NCI-H510A (cell line): Measurements from ENCODE around the gene PLEKHA6.

ENCODE experiments used
- DNase-seq: peaks from one replicate; lab custom pipeline; 2025; lab: John Stamatoyannopoulos, UW

Gene PLEKHA6

DNA sequence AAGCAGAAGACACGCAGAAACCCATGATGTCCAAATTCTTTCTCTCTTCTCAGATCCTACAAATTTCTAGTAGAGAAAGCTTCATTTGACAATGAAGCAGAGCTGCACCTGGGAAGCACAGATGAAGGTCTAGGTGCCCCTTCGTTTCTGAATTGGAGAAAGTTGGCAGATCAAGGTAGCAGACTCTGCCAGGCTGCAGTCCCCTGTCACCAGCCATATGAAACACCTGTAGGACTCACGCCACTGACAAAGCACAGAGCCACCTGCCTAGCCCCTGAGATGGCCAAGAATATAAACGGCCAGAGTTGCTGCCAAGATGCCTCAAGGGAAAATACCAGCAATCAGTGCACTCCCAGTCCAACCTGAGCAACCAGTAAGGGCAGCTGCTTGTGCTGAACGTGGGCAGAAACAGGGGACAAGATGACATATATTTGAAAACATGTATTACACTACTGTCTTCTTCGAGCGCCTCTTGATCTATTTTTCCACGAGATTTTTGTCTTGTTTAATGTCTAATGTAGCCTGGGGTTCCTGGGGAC lies 20.6 kb upstream of the PLEKHA6 start:
- no peak for DNase-seq

DNA sequence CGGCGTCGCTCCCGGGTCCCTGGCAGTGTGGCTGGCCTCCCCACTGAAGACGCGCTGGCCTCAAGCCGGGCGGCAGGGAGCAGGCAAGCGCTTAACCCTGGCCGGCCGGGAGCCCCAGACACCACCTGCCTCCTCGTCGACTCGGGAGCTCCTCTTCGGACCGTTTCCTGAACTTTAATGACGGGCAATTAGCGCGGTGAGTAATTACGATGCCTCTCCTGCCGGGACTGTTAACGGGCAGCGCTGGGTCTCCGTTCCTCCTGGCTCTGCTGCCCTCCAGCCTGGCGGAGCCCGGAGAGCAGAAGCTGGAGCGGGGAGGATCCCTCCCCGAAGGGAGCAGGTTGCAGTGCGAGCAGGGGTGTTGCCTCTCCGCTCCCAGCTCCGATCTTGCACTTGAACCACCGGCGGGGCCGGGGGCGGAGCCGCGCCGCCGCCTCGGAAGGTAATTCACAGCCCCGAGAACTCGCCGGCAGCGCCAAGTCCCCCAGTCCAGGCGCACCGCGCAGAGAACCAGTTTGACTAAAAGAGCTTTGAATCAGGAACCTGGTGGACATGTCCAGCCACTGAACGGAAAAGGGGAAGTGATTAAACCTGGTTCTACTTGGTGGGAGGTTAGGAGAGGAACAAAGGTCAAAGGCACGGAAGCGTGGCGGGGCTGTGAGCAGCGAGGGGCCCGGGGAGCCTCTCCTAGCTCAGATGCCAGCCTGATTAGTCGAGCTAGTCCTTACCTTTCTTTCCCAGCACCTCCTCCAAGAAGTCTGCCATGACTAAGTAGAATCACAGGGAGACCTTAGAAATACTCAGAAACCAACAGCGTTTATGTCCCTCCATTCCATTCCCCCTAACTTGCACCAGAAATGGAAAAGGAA lies 18.3 kb upstream of the PLEKHA6 start:
- DNase-seq: peak; percentile 58

DNA sequence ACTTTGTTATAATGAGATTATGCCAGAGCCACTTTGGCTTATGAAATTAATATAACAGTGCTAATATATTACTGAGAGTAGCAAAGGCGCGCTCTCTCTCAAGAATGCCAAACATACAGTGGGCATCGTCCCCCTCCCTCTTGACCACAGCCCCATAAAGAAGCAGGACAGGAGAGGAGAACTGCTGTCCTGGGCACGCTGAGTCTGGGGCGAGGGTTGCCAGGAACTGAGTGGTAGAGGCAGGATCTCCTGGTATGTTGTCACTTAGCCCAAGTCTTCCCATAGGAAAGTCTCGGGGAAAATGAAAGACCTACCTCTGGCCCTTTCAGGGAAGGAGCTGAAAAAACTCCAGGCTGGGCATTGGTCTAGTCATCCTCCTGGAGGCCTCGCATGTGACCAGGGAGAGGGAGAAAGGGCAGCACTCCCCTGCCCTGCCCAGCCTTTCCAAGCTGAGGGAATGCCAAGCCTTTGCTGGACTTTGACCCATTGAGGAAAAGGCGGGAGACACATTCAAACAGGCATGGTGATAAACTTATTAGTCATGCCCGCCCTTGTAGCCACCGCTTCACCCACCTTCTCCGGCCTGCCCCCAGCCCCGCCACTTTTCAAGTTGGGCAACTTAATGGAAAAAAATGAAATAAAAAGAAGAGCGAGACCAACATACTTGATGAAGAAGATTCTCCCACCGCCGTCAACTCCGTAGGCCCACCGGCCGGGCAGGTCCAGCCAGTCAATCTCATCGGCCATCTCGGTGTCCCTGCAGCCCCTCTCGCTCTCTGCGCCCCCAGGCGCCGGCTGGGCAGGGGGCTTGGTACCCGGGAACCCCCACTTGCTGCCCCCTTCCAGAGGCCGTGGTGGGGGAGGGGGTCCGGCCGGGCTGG lies 17.4 kb upstream of the PLEKHA6 start:
- DNase-seq: no peak

DNA sequence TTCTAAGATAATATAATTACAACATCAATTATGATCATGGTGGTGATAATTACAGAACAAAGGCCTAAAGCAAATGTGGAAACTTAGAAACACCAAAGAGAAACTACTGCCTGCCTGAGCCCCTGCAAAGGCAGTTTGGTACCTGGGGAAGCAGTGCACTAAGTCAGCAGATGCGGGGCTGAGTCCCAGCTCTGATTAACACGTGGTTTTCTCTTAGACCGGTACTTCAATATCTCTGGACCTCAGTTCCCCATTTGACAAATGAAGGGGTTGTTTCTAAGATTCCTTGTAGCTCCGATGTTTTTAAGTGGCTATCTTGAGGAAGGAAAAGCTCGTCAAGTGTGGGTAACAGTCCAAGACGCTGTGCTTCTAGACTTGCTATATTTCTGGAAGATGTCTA lies 16.7 kb upstream of the PLEKHA6 start:
- no peak for DNase-seq

DNA sequence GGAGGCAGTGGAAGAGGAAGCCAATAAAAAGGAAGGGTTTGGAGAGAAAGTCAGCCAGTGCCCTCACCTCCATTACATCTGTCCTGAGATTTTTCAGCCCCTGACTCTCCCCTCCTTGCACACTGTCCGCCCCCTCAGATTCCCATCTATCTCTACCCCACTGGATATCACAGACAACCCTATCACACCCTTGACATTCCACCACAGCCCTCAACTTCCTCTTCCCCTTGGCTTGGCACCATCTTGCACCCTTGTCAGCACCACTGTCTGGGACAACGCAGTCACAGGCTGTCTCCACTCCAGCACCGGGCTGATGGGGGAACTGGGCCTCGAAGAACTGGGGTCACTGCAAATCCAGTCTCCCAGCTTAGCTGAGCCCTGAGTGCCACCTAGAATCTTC lies 14.2 kb upstream of the PLEKHA6 start:
- DNase-seq: no peak

DNA sequence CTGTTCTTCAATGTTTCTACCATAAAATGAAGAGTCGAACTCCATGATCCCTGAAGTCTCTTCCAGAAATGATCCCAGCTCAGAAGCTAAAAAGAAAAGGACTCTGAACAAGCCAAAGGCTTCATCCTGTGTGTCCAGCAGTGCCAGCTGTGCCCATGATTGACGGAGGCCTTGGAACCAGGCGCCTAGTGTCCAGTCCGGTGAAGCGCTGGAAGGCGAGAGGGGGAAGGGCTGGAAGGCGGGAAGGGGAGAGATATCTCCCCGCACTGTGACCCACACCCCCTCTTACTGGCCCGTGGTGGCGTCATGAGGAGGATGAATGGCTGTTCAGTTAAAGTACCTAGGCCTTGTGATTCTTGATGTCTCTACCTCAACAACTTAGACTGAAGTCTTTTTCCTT lies 10.4 kb upstream of the PLEKHA6 start:
- DNase-seq: no peak

DNA sequence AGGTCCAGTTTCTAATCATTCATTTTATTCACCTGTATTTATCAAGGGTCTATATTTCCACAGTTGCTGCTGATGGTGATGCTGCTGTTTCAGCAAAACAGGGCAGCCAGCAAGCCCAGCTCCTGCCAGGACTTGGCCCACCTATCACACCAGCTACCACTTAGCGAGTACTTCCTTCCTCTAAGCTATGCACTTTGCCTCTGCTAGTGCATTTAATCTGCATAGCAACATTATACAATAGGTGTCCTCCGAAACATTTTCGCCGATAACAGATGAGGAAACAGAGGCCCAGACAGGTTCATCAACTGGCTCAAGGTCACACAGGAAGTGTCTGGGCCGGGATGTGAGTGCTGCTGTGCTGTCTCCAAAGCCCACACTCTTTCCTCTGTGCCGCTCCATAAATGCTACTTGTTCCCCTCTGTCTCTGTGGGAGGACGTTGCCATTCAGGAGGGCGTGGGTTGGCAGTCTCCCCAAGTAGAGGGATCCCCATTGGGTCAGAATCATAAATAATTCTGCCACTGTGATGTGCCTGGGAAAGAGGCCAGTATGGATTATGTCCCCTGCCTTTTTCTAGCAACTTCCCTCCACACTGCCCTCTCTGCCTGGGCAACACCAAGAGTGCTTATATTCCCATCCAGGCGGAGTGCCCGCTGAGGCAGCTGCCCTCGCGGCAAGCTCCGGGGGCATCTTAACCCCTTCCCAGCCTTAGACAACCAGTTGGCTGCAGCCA lies 9.4 kb upstream of the PLEKHA6 start:
- DNase-seq: no peak

DNA sequence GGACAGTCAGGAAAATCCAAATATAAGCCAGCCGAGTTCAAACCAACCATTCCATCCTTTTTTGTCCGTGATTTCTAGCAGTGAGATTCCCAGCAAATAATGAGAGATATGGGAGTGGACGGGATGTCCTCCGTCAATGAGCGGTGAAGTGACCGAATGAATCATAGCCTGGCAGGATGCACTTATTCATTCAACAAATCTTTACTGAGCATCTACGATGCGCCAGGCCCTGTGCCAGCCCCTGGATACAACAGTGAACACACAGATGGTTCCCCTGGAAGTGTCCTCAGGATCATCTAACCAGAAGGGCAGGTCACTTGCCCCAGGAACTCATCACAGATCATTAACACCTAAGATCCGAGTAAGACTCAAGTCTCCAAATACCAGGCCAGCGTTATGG lies 8.2 kb upstream of the PLEKHA6 start:
- no peak for DNase-seq

DNA sequence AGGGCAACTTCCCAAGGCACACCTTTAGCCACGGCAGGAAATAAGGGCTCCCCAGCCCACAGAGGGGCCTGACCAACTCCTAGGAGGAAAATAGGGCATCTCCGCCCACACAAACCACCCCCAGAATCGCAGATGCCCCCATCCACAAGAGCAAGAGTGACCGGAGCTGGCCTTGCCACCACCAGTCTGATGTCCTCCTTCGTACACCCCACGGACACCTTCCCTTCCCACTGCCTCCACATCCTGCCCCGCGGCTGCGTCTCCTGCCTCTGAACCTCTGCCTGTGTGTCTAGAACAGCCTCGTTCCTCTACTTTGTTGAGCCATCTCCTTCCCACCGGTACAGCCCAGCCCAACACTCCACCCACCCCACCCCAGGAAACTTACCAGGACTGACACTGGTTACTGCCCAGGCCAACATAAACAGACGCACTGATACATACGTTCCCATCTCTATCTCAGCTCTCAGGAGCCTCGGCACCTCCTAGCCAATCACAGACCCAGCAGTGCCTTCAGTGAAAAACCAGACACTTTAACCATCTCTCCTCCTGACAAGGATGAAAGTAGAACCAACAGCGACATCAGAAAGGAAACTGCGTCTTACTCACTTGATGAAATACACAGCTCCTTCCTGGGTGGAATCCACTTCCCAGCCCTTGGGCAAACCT lies 7.6 kb upstream of the PLEKHA6 start:
- no peak for DNase-seq

DNA sequence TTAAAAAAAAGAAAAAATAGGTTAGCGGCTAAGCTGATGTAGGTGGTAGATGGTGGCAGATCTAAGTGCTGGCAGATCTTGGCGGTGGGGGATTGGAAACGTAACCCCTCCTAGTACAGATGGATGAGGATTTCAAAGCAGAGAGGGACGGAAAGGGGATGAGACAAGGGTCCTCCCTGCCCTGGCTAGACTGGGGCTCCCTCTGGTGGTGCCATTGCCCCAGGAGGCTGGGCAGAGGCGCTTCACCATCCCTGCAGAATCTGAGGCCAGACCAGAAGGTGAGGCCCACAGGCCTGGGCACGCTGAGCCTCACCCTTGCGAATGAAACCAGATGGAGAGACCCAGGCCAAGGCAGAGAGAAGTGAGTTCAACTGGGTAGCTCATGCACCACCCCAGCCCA lies 7.0 kb upstream of the PLEKHA6 start:
- no peak for DNase-seq

DNA sequence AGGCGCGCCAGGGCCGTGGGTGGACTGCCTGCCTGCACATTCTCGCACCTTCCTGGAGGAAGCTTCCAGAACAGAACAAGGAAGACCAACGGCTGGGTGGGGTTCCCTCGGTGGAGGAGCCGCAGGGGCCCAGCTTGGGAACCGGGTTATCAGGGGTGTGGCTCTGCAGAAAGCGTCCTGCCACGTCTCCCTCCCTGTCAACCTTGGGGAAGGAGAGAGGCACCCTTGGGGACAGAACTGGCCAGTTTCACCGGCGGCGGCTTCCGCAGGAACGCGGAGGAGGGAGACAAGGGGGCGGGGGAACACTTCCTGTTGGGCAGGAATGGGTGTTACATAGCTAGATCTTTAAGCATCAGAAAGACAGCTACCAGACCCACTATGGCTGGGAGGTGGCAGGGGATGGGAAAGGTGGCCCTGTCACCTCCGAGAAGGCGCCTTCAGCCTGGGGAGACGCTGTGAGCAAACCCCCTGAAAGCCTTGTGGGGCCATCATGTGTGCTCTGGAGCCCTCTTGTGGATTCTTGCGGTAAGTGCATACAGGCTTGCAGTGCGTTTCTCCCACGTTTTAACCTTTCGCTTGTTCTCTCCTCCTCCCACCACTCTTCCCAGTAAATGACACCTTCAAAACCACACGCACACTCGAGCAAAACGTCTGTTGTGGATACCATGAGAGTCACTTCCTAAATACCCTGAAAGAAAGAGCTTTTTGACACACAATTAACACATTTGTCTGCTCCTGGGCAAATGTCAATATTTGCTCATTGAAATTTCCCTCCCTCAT lies 3.8 kb upstream of the PLEKHA6 start:
- DNase-seq: peak; percentile 38

DNA sequence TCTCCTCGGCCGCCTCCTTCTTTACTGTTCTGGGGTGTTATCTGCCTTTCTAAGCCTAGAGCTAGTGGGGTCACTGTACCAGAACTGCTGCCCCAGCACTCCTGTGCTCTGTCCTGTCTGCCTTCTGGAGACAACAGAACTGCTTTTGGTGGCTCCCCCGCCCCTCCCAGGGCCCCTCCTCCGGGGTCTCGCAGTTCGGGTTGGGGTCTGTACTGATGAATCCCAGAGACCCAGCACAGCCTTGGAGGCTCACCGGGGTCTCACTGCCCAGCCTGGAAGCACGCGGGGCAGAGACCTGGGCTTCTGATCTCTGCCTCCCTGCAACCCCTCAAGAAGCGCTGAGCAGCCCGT lies 3.2 kb upstream of the PLEKHA6 start:
- DNase-seq: no peak

DNA sequence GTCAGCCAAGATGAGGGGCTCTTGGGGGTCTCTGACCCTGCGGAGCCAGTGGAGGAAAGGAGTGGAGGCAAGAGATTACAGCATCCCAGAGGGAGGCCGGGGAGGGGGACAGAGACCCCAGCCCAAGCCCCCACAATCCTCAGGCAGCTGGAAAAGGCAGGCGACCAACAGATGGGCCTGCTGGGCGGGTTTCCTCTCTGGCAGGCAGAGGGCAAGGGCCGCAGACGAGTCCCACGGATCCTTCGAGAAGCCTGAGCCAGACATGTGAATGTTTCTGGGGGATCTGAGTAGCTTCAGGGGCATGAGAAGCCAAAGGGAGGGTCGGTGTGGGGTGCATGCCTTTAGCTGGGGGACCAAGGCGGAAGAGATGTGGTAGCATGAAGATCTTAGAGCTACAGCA lies 2.1 kb upstream of the PLEKHA6 start:
- DNase-seq: no peak

DNA sequence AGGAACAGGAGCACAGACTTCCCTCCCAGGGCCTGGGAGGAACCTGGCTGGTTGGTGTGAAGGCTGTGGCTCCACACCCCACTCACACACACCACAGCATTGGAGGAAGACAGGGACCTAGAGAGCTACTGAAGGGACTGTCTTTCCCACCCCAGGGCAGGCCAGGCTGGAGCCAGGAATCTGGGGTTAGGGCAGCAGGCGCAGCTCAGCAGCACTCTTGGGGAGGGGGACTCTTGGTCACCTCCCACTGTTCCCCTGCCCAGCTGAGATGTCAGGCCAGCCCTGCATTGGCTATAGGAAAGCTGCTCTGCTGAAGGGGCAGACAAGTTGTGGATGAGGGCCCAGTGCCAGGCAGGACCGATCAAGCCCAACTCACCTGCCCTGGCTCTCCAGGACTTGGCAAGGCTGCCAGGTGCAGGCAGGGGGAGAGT lies 1.6 kb upstream of the PLEKHA6 start:
- DNase-seq: no peak

DNA sequence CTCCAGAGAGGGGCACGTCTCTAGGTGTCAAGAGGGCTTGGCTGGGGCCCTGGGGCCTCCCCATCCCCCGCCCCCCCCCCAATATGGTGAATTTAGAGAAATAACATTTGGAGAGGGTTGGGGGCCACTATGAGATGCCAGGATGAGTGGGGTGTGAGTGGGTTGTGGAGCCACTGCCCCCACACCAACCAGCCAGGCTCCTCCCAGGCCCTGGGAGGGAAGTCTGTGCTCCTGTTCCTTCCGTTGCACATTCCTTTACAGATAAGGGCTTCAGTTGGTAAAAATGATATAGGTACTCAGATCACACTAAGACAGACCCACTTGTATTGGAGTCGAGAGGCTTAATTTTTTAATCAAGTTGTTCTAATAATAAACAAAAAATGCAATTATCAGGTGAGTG lies 585 bp upstream of the PLEKHA6 start:
- DNase-seq: no peak

DNA sequence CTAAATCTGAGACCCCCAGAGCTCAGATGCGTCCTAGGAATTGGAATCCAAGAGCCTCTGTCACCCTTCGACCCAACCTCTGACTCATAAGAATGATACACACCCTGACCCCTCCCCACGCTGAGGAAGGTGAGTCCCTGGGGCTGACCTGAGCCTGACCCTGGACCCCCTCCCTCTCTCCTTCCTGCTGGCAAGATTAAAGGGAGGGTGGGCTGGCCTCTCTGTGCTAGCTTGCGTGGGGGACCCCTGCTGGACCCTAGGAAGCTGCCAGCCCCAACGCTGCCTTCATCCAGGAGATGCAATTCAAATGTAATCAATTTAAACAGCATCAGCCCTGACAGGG lies 627 bp downstream of the PLEKHA6 start:
- no peak for DNase-seq

DNA sequence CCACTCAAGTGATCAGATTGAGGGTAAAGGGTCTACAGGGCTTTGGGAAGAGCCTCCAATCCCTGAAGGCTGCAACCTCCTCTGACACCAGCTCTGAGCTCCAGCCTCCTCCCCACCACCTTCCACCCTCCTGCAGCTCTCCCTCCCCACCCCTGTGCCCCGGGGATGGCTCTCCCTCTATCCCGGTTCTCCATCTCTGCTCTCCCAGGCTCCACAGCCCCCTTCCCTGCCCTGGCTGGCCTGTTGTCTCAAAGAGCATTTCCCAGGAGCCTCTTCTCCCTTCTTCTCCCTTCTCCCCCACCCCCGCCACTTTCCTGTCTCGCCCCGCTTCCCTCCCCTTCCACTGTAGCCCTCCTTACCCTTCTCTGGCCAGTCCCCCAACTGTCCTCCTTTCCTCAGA lies 1.1 kb downstream of the PLEKHA6 start:
- no peak for DNase-seq

DNA sequence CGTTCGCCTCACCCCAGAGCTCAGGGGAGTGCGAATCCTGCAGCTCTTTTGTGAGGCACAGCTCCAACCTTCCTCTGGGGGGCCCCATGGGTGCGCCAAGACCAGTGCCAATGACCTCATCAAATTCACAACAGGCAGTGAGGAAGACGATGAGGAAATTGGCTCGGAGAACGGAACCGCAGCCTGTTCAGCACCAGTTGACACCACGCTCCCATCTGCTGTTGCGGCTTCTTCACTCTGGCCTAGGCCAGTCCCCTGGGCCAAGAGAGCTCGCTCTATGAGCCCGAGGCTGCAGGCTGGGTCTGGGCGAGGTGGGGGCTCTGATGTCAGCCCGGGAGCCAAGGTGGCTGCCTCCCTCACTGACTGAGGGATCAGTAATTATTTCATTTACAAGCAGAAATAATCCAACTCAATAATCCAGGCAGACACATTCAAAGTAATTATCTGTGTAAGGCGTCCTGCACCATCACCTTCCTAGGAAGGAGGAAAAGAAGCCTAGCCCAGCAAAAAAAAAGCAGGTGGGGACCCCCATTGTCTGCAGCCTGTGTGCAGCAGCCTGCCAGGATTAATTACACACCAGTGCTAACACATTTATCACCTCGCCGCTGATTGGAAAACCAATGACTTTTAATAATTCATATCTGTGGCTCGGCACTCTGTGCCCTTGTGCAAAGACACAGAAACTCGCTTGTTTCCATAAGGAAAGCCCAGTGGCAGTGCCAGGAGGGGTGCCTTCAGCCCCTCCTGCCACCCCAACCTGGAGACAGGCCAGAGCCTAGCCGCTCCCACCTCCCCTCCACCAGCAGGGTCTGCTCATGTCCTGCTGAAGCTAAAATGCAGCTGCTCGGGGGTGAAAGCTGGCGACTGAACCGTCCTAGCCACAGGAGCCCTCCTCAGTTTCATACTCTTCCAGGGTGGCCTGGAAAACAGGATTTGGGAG lies 1.9 kb downstream of the PLEKHA6 start:
- DNase-seq: no peak

DNA sequence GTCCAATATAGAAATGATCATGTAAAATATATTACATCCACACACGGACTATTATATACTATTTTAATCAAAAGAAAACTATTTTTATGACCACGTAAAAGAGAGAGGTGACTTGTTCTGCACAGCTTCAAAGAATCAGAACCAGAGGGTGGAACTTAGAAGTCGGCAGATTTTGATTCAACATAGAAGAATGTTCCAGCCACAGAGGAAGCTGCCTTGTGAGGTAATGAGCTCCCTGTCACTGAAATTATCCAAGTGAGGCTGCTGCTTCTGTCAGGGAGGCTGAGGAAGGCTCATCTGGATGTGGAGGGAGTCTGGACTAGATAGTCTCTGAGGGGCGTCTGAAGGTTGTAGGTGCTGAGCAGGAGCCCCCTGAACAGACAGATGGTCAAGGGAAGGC lies 2.7 kb downstream of the PLEKHA6 start:
- no peak for DNase-seq

DNA sequence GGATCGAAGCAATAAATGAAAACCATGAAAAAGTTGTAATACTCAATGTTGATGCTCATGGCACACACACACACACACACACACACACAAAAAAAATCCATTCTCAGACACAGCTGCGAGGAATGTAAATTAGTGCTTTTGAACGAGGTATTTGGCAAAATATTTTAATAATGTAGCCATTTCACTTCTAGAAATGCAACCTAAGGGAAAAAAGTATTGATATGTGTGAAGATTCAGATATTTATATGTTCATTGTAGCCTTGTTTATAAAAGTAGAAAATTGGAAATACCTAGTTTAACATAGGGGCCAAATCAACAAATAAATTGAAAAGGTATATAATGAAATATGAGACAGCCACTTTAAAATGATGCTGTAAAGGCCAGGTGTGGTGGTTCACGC lies 3.8 kb downstream of the PLEKHA6 start:
- DNase-seq: no peak
